PFSK-1 (cell line): Measurements from ENCODE around the gene RGS7.

Experiments
- FOXP2 ChIP-seq: optimal IDR thresholded peaks from 2 replicates; pipeline ENCODE3; 2011; ENCODE audit warnings: borderline replicate concordance, control low read depth, inconsistent platforms; ENCODE audit not compliant: insufficient read depth; ENCODE audit errors: extremely low read length, extremely low read depth
- POLR2AphosphoS5 ChIP-seq: IDR thresholded peaks from 2 replicates; pipeline ENCODE4 v1.6.1; 2012; ENCODE audit warnings: low read depth, mild to moderate bottlenecking, control low read depth, low read length, moderate library complexity
- REST ChIP-seq, 2 experiments: IDR thresholded peaks; 2 replicates each; pipeline versions ENCODE4 v1.6.1 to v1.8.0; 2011 to 2012; ENCODE audit warnings: low read depth in 2 of 2, low read length in 2 of 2, control low read depth in 1 of 2, inconsistent platforms in 1 of 2, mild to moderate bottlenecking in 1 of 2, moderate library complexity in 1 of 2; ENCODE audit not compliant: insufficient read depth in 1 of 2
- SIN3A ChIP-seq: IDR thresholded peaks from 2 replicates; pipeline ENCODE4 v1.6.1; 2012; ENCODE audit warnings: mild to moderate bottlenecking, low read length, moderate library complexity, borderline replicate concordance; ENCODE audit not compliant: insufficient read depth
- TAF1 ChIP-seq: IDR thresholded peaks from 2 replicates; pipeline ENCODE4 v1.6.1; 2012; ENCODE audit warnings: low read length, control low read depth, borderline replicate concordance; ENCODE audit not compliant: insufficient read depth

Gene RGS7

GRCh38 chr1:241391926-241392710, 35.1 kb upstream of the RGS7 start:
- no peak for TF ChIP-seq SIN3A
- no peak for TF ChIP-seq FOXP2
- TF ChIP-seq TAF1: no peak
- no peak for TF ChIP-seq POLR2AphosphoS5
- no peak for TF ChIP-seq REST (IDR thresholded peaks at IDR 0.05; ENCODE audit: insufficient read depth in 1 of 2, low read depth in 2 of 2, low read length in 2 of 2)

- TF ChIP-seq TAF1 (no peak), SIN3A (no peak), POLR2AphosphoS5 (no peak), FOXP2 (no peak), REST (IDR thresholded peaks at IDR 0.05; ENCODE audit: insufficient read depth in 1 of 2, low read depth in 2 of 2, low read length in 2 of 2) (no peak)
Observed at GRCh38 chr1:241390526-241390925, 33.5 kb upstream of the RGS7 start.

- TF ChIP-seq FOXP2: no peak
- TF ChIP-seq POLR2AphosphoS5: no peak
- TF ChIP-seq REST (IDR thresholded peaks at IDR 0.05; ENCODE audit: insufficient read depth in 1 of 2, low read depth in 2 of 2, low read length in 2 of 2): no peak
Observed at GRCh38 chr1:241389400-241389799, 32.4 kb upstream of the RGS7 start.

- TF ChIP-seq TAF1 (no peak), FOXP2 (no peak), POLR2AphosphoS5 (no peak), SIN3A (no peak), REST (IDR thresholded peaks at IDR 0.05; ENCODE audit: insufficient read depth in 1 of 2, low read depth in 2 of 2, low read length in 2 of 2) (no peak)
Observed at GRCh38 chr1:241387216-241387615, 30.2 kb upstream of the RGS7 start.

GRCh38 chr1:241376701-241377100, 19.7 kb upstream of the RGS7 start:
- no peak for TF ChIP-seq TAF1
- TF ChIP-seq REST (IDR thresholded peaks at IDR 0.05; ENCODE audit: insufficient read depth in 1 of 2, low read depth in 2 of 2, low read length in 2 of 2): no peak
- TF ChIP-seq SIN3A: no peak
- TF ChIP-seq FOXP2: no peak
- TF ChIP-seq POLR2AphosphoS5: no peak
